Activated T-cell treated with anti-CD3 and anti-CD28 coated beads, Interleukin-2, amount 50 U/mL, for 24 hours (primary cell): ENCODE data around the gene PLCB1.

Experiments used
- DNase-seq: peaks from one replicate; pipeline ENCODE4 v3.0.0-alpha.2; 2020
- H3K27ac Mint-ChIP-seq: 2 replicates; pipeline ENCODE4 v1.8.0; 2020; ENCODE audit warnings: mild to moderate bottlenecking, mixed read lengths
- H3K27me3 Mint-ChIP-seq: 2 replicates; pipeline ENCODE4 v1.8.0; 2020; ENCODE audit warnings: mixed read lengths
- H3K36me3 Mint-ChIP-seq: 2 replicates; pipeline ENCODE4 v1.8.0; 2020; ENCODE audit warnings: low read depth, mixed read lengths
- H3K4me1 Mint-ChIP-seq: 2 replicates; pipeline ENCODE4 v1.8.0; 2020; ENCODE audit warnings: low read depth, mixed read lengths
- H3K4me3 Mint-ChIP-seq: 2 replicates; pipeline ENCODE4 v1.8.0; 2020; ENCODE audit warnings: mild to moderate bottlenecking, moderate library complexity, mixed read lengths
- H3K9me3 Mint-ChIP-seq: 2 replicates; pipeline ENCODE4 v1.8.0; 2020; ENCODE audit warnings: mixed read lengths

Gene PLCB1

GRCh38 chr20:8678098-8678776 is 546.2 kb downstream of the PLCB1 start:
- no peaks in the 10 kb centered on the region for H3K4me1 Mint-ChIP-seq
- DNase-seq: no peak
- no peak overlapping the region for H3K27ac Mint-ChIP-seq
- no peaks in the 10 kb centered on the region for H3K36me3 Mint-ChIP-seq
- no peak overlapping the region for H3K4me3 Mint-ChIP-seq
- H3K9me3 Mint-ChIP-seq: no peaks in the 10 kb centered on the region
- no peaks in the 10 kb centered on the region for H3K27me3 Mint-ChIP-seq

- Mint-ChIP-seq H3K4me1 (no peaks in the 10 kb centered on the region), H3K9me3 (peaks cover 16% of the 10 kb centered on the region), H3K4me3 (no peak overlapping the region), H3K27me3 (no peaks in the 10 kb centered on the region), H3K36me3 (peaks cover 11% of the 10 kb centered on the region), H3K27ac (no peak overlapping the region)
- DNase-seq: no peak
Observed at GRCh38 chr20:8689337-8689736, 557.3 kb downstream of the PLCB1 start.

- Mint-ChIP-seq H3K4me3 (no peak overlapping the region), H3K27me3 (no peaks in the 10 kb centered on the region), H3K4me1 (no peaks in the 10 kb centered on the region), H3K27ac (no peak overlapping the region), H3K9me3 (peaks cover 15% of the 10 kb centered on the region), H3K36me3 (peaks cover 7% of the 10 kb centered on the region)
- no peak for DNase-seq
Observed at GRCh38 chr20:8690074-8690473, 558.0 kb downstream of the PLCB1 start.

- DNase-seq: no peak
- no peak overlapping the region for H3K27ac Mint-ChIP-seq
Observed at GRCh38 chr20:8693709-8694108, 561.6 kb downstream of the PLCB1 start.

GRCh38 chr20:8700756-8701155 is 568.7 kb downstream of the PLCB1 start:
- no peak for DNase-seq
- Mint-ChIP-seq H3K27me3 (no peaks in the 10 kb centered on the region), H3K36me3 (no peaks in the 10 kb centered on the region), H3K27ac (no peak overlapping the region), H3K4me3 (no peak overlapping the region), H3K9me3 (peaks cover 2% of the 10 kb centered on the region), H3K4me1 (no peaks in the 10 kb centered on the region)

More at GRCh38 chr20:8693709-8694108, 561.6 kb downstream of the PLCB1 start:
- peaks cover 4% of the 10 kb centered on the region for H3K36me3 Mint-ChIP-seq
- no peak overlapping the region for H3K4me3 Mint-ChIP-seq
- no peaks in the 10 kb centered on the region for H3K4me1 Mint-ChIP-seq
- H3K9me3 Mint-ChIP-seq: peaks cover 11% of the 10 kb centered on the region
- no peaks in the 10 kb centered on the region for H3K27me3 Mint-ChIP-seq

- Mint-ChIP-seq H3K27ac (no peak overlapping the region), H3K4me1 (no peaks in the 10 kb centered on the region), H3K27me3 (no peaks in the 10 kb centered on the region), H3K4me3 (no peak overlapping the region), H3K9me3 (no peaks in the 10 kb centered on the region), H3K36me3 (no peaks in the 10 kb centered on the region)
- DNase-seq: no peak
Observed at GRCh38 chr20:8706961-8707700, 575.1 kb downstream of the PLCB1 start.

GRCh38 chr20:8709627-8710026 is 577.6 kb downstream of the PLCB1 start:
- H3K36me3 Mint-ChIP-seq: no peaks in the 10 kb centered on the region
- H3K9me3 Mint-ChIP-seq: no peaks in the 10 kb centered on the region
- H3K27ac Mint-ChIP-seq: no peak overlapping the region
- no peaks in the 10 kb centered on the region for H3K27me3 Mint-ChIP-seq
- no peak overlapping the region for H3K4me3 Mint-ChIP-seq
- no peak for DNase-seq
- H3K4me1 Mint-ChIP-seq: no peaks in the 10 kb centered on the region

- Mint-ChIP-seq H3K9me3 (no peaks in the 10 kb centered on the region), H3K4me3 (no peak overlapping the region), H3K4me1 (no peaks in the 10 kb centered on the region), H3K27me3 (no peaks in the 10 kb centered on the region), H3K27ac (no peak overlapping the region), H3K36me3 (no peaks in the 10 kb centered on the region)
- DNase-seq: no peak
Observed at GRCh38 chr20:8711501-8711900, 579.4 kb downstream of the PLCB1 start.

GRCh38 chr20:8714206-8714605 is 582.1 kb downstream of the PLCB1 start:
- no peaks in the 10 kb centered on the region for H3K9me3 Mint-ChIP-seq
- H3K27ac Mint-ChIP-seq: no peak overlapping the region
- H3K36me3 Mint-ChIP-seq: no peaks in the 10 kb centered on the region
- no peaks in the 10 kb centered on the region for H3K4me1 Mint-ChIP-seq
- no peak for DNase-seq
- H3K4me3 Mint-ChIP-seq: no peak overlapping the region
- H3K27me3 Mint-ChIP-seq: no peaks in the 10 kb centered on the region

GRCh38 chr20:8718279-8718678 is 586.2 kb downstream of the PLCB1 start:
- Mint-ChIP-seq H3K4me3 (no peak overlapping the region), H3K27ac (no peak overlapping the region), H3K36me3 (no peaks in the 10 kb centered on the region), H3K4me1 (no peaks in the 10 kb centered on the region), H3K9me3 (no peaks in the 10 kb centered on the region), H3K27me3 (no peaks in the 10 kb centered on the region)
- no peak for DNase-seq

- no peak overlapping the region for H3K4me3 Mint-ChIP-seq
- no peaks in the 10 kb centered on the region for H3K4me1 Mint-ChIP-seq
- H3K36me3 Mint-ChIP-seq: no peaks in the 10 kb centered on the region
- H3K27ac Mint-ChIP-seq: no peak overlapping the region
- no peaks in the 10 kb centered on the region for H3K9me3 Mint-ChIP-seq
- DNase-seq: no peak
- no peaks in the 10 kb centered on the region for H3K27me3 Mint-ChIP-seq
Observed at GRCh38 chr20:8720089-8720488, 588.0 kb downstream of the PLCB1 start.

GRCh38 chr20:8721098-8721497 is 589.0 kb downstream of the PLCB1 start:
- H3K27me3 Mint-ChIP-seq: no peaks in the 10 kb centered on the region
- H3K27ac Mint-ChIP-seq: no peak overlapping the region
- no peaks in the 10 kb centered on the region for H3K36me3 Mint-ChIP-seq
- no peak overlapping the region for H3K4me3 Mint-ChIP-seq
- DNase-seq: no peak
- no peaks in the 10 kb centered on the region for H3K9me3 Mint-ChIP-seq
- no peaks in the 10 kb centered on the region for H3K4me1 Mint-ChIP-seq

- no peaks in the 10 kb centered on the region for H3K9me3 Mint-ChIP-seq
- H3K36me3 Mint-ChIP-seq: no peaks in the 10 kb centered on the region
- no peak for DNase-seq
- no peaks in the 10 kb centered on the region for H3K27me3 Mint-ChIP-seq
- H3K4me1 Mint-ChIP-seq: no peaks in the 10 kb centered on the region
- no peak overlapping the region for H3K27ac Mint-ChIP-seq
- no peak overlapping the region for H3K4me3 Mint-ChIP-seq
Observed at GRCh38 chr20:8722277-8722928, 590.3 kb downstream of the PLCB1 start.

- Mint-ChIP-seq H3K27ac (no peak overlapping the region), H3K4me3 (no peak overlapping the region), H3K4me1 (no peaks in the 10 kb centered on the region), H3K36me3 (no peaks in the 10 kb centered on the region), H3K9me3 (no peaks in the 10 kb centered on the region), H3K27me3 (no peaks in the 10 kb centered on the region)
- DNase-seq: no peak
Observed at GRCh38 chr20:8723296-8723695, 591.2 kb downstream of the PLCB1 start.

- H3K9me3 Mint-ChIP-seq: no peaks in the 10 kb centered on the region
- no peaks in the 10 kb centered on the region for H3K27me3 Mint-ChIP-seq
Observed at GRCh38 chr20:8724884-8725283, 592.8 kb downstream of the PLCB1 start.

More at GRCh38 chr20:8724884-8725283, 592.8 kb downstream of the PLCB1 start:
- no peak overlapping the region for H3K27ac Mint-ChIP-seq
- DNase-seq: no peak
- no peaks in the 10 kb centered on the region for H3K4me1 Mint-ChIP-seq
- H3K36me3 Mint-ChIP-seq: no peaks in the 10 kb centered on the region
- H3K4me3 Mint-ChIP-seq: no peak overlapping the region
